Cardiac muscle cell (in vitro differentiated cells and primary cell): ENCODE data around the gene USE1. TPM values are rescaled to one million over a fixed set of nuclear protein-coding genes. Genes with fewer than 3 reads are reported as not detected.

Source experiments
- DNase-seq, 2 donors: peaks; one replicate each; pipeline versions ENCODE4 v3.0.0 to v3.0.0-alpha.2; 2010 to 2017; ENCODE audit warnings: low read depth in 1 of 2, low spot score in 1 of 2
- H3K27ac ChIP-seq: fragments of 200-600 bp; sonication (generic); 2 replicates; pipeline ENCODE4 v1.5.1; 2016
- H3K27me3 ChIP-seq: fragments of 200-600 bp; sonication (generic); 2 replicates; pipeline ENCODE4 v1.6.0; 2016; ENCODE audit warnings: control low read depth
- H3K36me3 ChIP-seq: fragments of 200-600 bp; sonication (generic); 2 replicates; pipeline ENCODE4 v1.5.1; 2016; ENCODE audit warnings: control low read depth
- H3K4me1 ChIP-seq: fragments of 200-600 bp; sonication (generic); 2 replicates; pipeline ENCODE4 v1.8.1; 2017; ENCODE audit warnings: low read depth, mild to moderate bottlenecking, mixed run types
- H3K4me3 ChIP-seq: fragments of 200-600 bp; sonication (generic); 2 replicates; pipeline ENCODE4 v1.5.1; 2016; ENCODE audit warnings: mild to moderate bottlenecking
- H3K9me3 ChIP-seq: fragments of 200-600 bp; sonication (generic); 2 replicates; pipeline ENCODE4 v1.5.1; 2017; ENCODE audit warnings: low read depth, mild to moderate bottlenecking, control low read depth
- CTCF ChIP-seq: IDR thresholded peaks from 2 replicates; pipeline ENCODE4 v1.5.1; 2012; ENCODE audit warnings: low read depth, mild to moderate bottlenecking, low read length
- polyA plus RNA-seq: library from polyadenylated mRNA; unstranded; fragments of >200 nt; fragmentation: Nextera tagmentation; extraction: Ambion mirVana; gene quantifications from 2 replicates; pipeline ENCODE4 v1.2.1, GENCODE V29; 2016
- total RNA-seq: library from RNA; depleted of rRNA; stranded (reverse); fragments of >200 nt; gene quantifications from 2 replicates; pipeline ENCODE4 v1.2.3, GENCODE V29; 2016

USE1 gene
- total and polyA plus RNA-seq, 2 experiments from 2014 or later: 28.5 to 38.1 TPM

- H3K27me3 ChIP-seq: no peaks in the 10 kb centered on the region
- DNase-seq: no peak
- TF ChIP-seq CTCF: no peak
- H3K27ac ChIP-seq: no peak overlapping the region
- H3K36me3 ChIP-seq: no peaks in the 10 kb centered on the region
- no peaks in the 10 kb centered on the region for H3K9me3 ChIP-seq
- no peaks in the 10 kb centered on the region for H3K4me1 ChIP-seq
- no peak overlapping the region for H3K4me3 ChIP-seq
These were observed 44.8 kb downstream of the USE1 start for GRCh38 chr19:17259934-17260333.

GRCh38 chr19:17260842-17261325 lies 45.7 kb downstream of the USE1 start:
- Histone ChIP-seq H3K9me3 (no peaks in the 10 kb centered on the region), H3K4me1 (no peaks in the 10 kb centered on the region), H3K36me3 (no peaks in the 10 kb centered on the region), H3K27me3 (no peaks in the 10 kb centered on the region), H3K27ac (no peak overlapping the region), H3K4me3 (no peak overlapping the region)
- DNase-seq: peak; percentile 82
- peak; percentile 88 for TF ChIP-seq CTCF

GRCh38 chr19:17262557-17262956 lies 47.4 kb downstream of the USE1 start:
- Histone ChIP-seq H3K4me1 (no peaks in the 10 kb centered on the region), H3K4me3 (no peak overlapping the region), H3K27ac (no peak overlapping the region), H3K27me3 (no peaks in the 10 kb centered on the region), H3K9me3 (no peaks in the 10 kb centered on the region), H3K36me3 (no peaks in the 10 kb centered on the region)
- no peak for TF ChIP-seq CTCF
- DNase-seq: no peak

GRCh38 chr19:17263712-17264640 lies 48.8 kb downstream of the USE1 start:
- Histone ChIP-seq H3K27ac (no peak overlapping the region), H3K27me3 (no peaks in the 10 kb centered on the region), H3K4me1 (peaks cover 3% of the 10 kb centered on the region), H3K9me3 (no peaks in the 10 kb centered on the region), H3K36me3 (no peaks in the 10 kb centered on the region), H3K4me3 (no peak overlapping the region)
- TF ChIP-seq CTCF: no peak
- DNase-seq: no peak

GRCh38 chr19:17264641-17264979 lies 49.5 kb downstream of the USE1 start, which contains the start of gene USHBP1:
Gene USHBP1 (minus strand): TSS chr19:17264745. CDS start chr19:17264299, 446 bp downstream.
- H3K4me3 ChIP-seq: no peak within 1 kb of the TSS
- peaks cover 3% of the 10 kb centered on the region for H3K4me1 ChIP-seq
- no peak for DNase-seq
- no peaks in the 10 kb centered on the region for H3K27me3 ChIP-seq
- H3K36me3 ChIP-seq: no peaks in the 10 kb centered on the region
- TF ChIP-seq CTCF: no peak
- H3K9me3 ChIP-seq: no peaks in the 10 kb centered on the region
- H3K27ac ChIP-seq: no peak within 1 kb of the TSS
